Right ventricle myocardium superior (tissue), 1 donor: ENCODE data around the gene WWC1. TPM values are rescaled to one million over a fixed set of nuclear protein-coding genes. Genes with fewer than 3 reads are reported as not detected.

ENCODE experiments used
- ATAC-seq: fragments of 200-7000 bp; cut with Tn5 transposase; one replicate; pipeline ENCODE4 v1.9.1; 2020; ENCODE audit warnings: mild to moderate bottlenecking; ENCODE audit not compliant: poor library complexity
- DNase-seq: peaks from one replicate; pipeline ENCODE4 v3.0.0-alpha.2; 2020
- intact Hi-C: fragments of 100-400 bp; cut with DNase I; formaldehyde crosslinking; loops from one replicate; pipeline ENCODE4 v1.11.2; 2022
- total RNA-seq: library from RNA; stranded (reverse); fragmentation: NEBNext Ultra II Directional; extraction: Animal tissue kit (Norgen Biotek cat#: 25700); gene quantifications from one replicate; pipeline ENCODE4 v1.2.1, GENCODE V29; 2021
- donor health status: DM: no; HTN: yes; CAD: no; lungs with severe emphysema.

WWC1 gene
- total RNA-seq, 1 donor from 2014 or later, result 1.8 TPM

GRCh38 chr5:168375214-168375613, 83.8 kb downstream of the WWC1 start:
- intact Hi-C loops, result no loop called here
- no peak for ATAC-seq
- DNase-seq, result no peak

GRCh38 chr5:168377525-168377924, 86.1 kb downstream of the WWC1 start:
- DNase-seq (no peak), ATAC-seq (no peak)
- intact Hi-C loops, result no loop called here

DNA sequence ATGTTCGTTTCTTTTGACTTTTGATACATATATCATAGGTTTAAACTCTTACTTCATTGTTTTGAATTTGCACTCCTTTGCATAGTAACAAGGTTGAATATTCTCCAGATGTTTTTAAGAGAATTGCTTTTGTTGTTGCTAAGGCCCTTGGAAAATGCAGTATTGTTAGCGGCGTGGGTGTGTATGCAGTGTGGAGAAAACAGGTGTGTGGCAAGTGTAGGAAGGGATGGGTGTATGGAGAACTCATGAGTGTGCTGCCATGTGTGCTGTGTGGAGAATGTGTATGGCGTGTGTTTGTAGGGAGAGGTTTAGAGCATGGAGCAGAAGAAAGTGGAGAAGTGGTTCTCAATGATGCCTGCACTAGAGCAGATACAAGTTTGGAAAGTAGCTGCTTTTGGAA, 87.3 kb downstream of the WWC1 start:
- intact Hi-C loops, result no loop called here
- no peak for ATAC-seq

DNA sequence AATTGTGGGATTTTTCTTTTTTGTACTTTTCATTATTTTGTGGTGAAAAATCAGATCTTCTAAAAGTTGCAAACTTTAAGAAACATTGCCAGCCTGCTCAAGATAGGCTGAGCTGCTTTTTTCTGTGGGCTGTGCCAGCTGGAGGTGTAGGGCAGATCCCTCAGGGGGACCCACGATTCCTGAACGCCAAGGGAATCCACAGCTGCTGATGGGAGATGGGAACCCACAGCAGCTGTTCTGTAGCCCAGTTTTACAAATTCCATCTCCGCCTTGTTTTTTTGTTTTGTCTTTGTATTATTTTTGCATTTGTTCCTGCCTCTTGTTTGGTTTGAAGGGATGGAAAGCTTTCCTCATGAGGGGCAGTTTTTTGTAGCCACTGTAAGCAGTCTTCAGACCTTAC, 91.0 kb downstream of the WWC1 start:
- no peak for ATAC-seq
- no peak for DNase-seq
- intact Hi-C loops, result no loop called here

More for the DNA sequence above, 87.3 kb downstream of the WWC1 start:
- no peak for DNase-seq

GRCh38 chr5:168390491-168390890, 99.0 kb downstream of the WWC1 start:
- ATAC-seq (no peak), DNase-seq (no peak)
- intact Hi-C loops, result no loop called here

DNA sequence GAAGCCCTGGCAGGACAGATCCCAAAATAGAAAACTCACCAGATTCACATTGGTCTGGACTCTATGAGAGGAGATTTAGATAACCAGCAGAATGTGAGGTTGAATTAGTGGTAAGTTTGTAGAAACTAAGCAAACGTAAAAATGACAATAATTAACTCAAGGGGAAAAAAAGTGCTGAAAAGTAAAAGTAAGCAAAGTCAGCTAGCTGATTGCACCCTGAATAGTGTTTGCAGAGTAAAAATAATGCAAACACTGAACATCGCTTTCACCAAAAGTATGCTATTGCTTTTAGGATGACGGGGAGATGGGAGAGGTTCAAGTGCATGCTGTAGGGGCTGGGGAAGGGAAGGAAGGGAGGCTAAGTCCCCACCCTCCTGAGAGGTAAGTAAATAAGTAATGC, 102.3 kb downstream of the WWC1 start:
- intact Hi-C loops, result no loop called here
- DNase-seq (no peak), ATAC-seq (no peak)

DNA sequence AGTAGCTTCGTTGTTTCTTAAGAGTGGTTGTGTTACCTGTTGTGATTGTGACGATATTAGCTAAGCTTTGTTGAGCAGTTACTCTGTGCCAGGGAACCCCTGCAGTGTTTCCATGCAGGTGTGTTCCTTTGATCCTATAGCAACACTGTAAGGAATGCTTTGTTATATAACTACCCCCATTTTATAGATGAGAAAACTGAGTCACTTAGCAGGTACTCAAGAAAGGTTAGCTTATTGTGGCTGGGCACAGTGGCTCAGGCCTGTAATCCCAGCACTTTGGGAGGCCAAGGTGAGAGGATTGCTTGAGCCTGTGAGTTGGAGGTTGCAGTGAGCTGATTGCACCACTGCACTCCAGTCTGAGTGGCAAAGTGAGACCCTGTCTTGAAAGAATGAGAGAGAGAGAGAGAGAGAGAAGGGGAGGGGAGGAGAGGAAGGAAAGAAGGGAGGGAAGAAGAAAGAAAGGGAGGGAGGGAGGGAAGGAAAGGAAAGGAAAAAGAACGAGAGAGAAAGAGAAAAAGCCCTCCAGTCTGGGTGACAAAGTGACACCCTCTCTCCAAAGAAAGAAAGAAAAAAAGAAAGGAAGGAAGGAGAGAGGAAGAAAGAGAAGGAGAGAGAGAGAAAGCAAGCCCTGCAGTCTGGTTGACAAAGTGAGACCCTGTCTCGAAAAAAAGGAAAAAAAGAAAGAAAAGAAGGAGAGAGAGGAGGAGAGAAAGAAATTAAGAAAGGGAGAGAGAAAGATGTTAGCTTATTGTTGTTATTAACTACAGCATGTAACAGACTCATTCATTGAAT, 109.2 kb downstream of the WWC1 start:
- no peak for ATAC-seq
- DNase-seq, result no peak
- intact Hi-C loops, result no loop called here

DNA sequence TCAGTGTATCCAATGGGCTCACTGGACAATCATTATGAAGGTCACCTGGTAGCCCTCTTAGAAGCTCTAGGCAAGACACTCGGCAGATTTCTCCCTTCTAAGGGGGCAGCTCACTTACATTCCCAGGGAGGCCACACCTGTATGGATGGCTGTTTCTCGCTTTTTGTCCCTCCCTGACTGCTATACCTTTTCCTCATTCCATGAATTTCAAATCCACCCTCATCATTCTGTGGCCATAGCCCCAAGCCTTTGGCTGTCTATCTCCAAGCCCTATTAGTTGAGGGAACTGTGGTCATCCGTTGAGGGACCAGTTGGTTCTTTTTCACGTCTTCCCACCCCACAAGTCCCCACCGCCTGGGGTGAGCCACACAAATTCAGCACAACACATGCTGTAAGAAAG, 109.8 kb downstream of the WWC1 start:
- DNase-seq, result no peak

DNA sequence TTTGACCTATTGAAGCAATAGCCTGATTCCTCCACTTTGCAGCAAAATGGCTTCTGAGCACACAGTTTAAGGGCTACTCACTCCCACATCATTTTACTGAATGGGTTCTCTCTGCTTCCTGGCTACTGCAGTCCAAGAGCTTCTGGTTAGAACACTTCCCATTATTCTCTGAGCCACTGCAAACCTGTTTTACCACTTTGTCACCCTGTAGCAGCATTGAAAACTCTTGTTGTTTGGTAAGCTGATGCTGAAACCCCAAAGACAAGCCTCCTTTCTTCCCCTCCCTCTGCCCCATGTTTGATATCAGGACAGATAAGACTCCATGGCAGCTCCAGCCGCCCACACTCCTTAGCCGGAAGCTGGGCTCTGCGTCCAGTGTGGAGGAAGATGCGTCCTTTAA, 110.4 kb downstream of the WWC1 start:
- DNase-seq (no peak), ATAC-seq (no peak)
- intact Hi-C loops, result no loop called here

More for the DNA sequence above, 109.8 kb downstream of the WWC1 start:
- no peak for ATAC-seq
- intact Hi-C loops, result no loop called here

- intact Hi-C loops, result no loop called here
- DNase-seq (no peak), ATAC-seq (peak; percentile 65)
Observed at GRCh38 chr5:168404365-168404764, 112.9 kb downstream of the WWC1 start.

DNA sequence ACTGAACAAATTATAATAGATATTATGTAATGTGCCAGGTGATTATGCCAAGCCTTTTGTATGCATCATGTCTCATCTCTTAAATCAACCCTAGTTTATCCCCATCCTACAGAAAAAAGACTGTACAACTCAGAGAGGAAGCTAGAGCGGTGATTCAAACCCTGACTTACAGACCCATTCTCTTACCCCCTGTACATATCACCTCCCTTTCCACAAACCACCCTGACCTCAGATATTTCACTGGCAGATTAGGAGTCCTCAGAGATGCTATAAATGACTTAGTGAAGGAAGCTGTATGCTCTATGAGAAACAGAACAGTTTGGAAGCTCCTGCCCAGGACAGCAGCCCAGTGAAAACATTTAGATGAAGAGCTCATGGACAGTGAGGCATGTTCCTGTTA, 115.8 kb downstream of the WWC1 start:
- intact Hi-C loops, result no loop called here
- DNase-seq (no peak), ATAC-seq (no peak)

- intact Hi-C loops, result no loop called here
- DNase-seq, result no peak
- ATAC-seq, result peak; percentile 50
Observed at GRCh38 chr5:168408561-168409305, 117.3 kb downstream of the WWC1 start.

- ATAC-seq (peak; percentile 9), DNase-seq (no peak)
- intact Hi-C loops, result no loop called here
Observed at GRCh38 chr5:168409591-168410458, 118.4 kb downstream of the WWC1 start.

GRCh38 chr5:168411871-168412270, 120.4 kb downstream of the WWC1 start:
- intact Hi-C loops, result no loop called here

DNA sequence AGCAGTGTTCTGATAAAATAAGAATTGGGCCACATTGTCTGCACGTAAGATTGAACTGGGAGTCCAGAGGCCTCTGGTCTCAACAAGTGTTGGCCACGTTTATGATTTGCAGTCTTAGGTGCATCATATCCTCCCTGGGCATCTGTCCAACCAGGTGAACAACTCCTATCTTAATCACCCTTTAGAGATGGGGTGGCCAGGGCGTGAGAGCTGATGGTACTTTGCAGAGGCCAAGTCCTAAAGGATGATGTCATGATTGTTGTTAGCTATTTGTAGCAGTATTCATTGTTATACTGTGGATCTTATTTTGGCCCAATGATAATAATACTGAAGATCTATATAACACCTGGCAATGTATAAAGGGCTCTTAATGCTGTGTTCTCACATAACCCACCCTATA, 121.6 kb downstream of the WWC1 start:
- intact Hi-C loops, result no loop called here
- no peak for ATAC-seq

More at GRCh38 chr5:168411871-168412270, 120.4 kb downstream of the WWC1 start:
- ATAC-seq (no peak), DNase-seq (no peak)

GRCh38 chr5:168413596-168413995, 122.2 kb downstream of the WWC1 start:
- no peak for ATAC-seq
- intact Hi-C loops, result no loop called here
- DNase-seq, result no peak

More for the DNA sequence above, 121.6 kb downstream of the WWC1 start:
- DNase-seq, result no peak

GRCh38 chr5:168415401-168415800, 124.0 kb downstream of the WWC1 start:
- ATAC-seq, result no peak
- intact Hi-C loops, result no loop called here
- no peak for DNase-seq

DNA sequence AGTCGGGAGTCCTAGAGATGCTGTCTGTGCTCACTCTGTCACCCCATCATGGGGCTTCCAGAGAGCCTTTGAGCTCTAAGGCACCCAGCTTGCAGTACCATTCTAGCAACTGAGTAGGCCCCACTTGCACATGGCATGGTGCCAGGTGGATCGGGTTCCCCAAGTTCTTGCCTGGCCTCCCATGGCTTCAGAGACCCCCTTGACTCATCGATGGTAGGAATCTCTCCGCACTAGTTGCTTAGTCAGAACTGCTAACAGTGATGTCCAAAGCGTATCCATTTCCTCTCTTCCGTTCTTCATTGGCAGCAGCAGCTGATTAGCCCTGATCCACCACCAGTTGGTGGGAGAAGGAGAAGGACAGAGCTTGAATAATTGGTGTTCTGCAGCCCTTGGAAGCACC, 124.5 kb downstream of the WWC1 start:
- ATAC-seq, result no peak
- intact Hi-C loops, result no loop called here
- no peak for DNase-seq

DNA sequence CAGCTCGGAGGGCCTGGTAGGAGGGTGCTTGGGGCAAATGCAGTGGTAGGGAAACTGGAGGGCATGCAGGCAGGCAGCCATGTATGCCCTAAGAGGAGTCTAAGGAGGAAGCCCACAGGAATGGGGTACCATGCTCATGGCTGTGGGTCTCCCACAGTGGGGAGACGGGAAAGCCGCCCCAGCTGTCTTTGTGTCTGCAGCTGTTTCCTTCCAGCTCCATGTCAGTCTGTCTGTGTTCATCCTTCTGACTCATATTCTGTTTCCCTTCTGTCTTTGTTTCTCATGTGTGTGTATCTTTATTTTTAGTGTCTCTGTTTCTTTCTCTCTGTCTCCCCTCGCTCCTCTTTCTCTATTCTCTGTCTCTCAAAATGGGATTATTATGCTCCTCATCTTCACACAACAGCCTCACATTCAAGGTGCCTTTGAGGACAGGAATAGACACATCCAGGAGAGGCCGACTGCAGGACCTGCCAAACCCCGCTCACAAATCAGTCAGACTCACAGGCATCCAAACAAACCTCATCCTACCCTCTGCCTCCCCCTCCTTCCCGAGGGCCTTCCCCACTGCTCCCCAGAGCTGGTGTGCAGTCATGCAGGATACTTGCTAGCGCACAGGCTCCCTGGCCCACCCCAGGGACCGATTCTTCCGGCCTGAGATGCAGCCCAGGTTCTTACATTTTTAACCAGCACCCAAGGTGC, 126.4 kb downstream of the WWC1 start:
- intact Hi-C loops, result no loop called here
- ATAC-seq (peak; percentile 89), DNase-seq (no peak)
